Activated CD8-positive, alpha-beta memory T cell treated with anti-CD3 and anti-CD28 coated beads, Interleukin-2, amount 50 U/mL, for 48 hours (primary cell): Measurements from ENCODE around the gene CDNF.
"Not testable (repeated sequence)": the region's sequence is repeated elsewhere in the genome, so short reads cannot be mapped to it uniquely, and the experiment has no call there.

Experiments
- DNase-seq: peaks from one replicate; pipeline ENCODE4 v3.0.0-alpha.2; 2020

Gene CDNF

GRCh38 chr10:14837757-14838581, at the start of gene CDNF, which contains the start of the genes HSPA14 and MSANTD7:
TSS of gene CDNF (minus strand) at chr10:14838037. CDS start at chr10:14837946, 91 bp downstream.
TSS of gene HSPA14 (plus strand) at chr10:14838306. CDS start at chr10:14838403, 97 bp downstream.
TSS of gene MSANTD7 (plus strand) at chr10:14838306. CDS start at chr10:14842285, 3,979 bp downstream.
- DNase-seq = peak; percentile 100

GRCh38 chr10:14884082-14884481, 46.2 kb upstream of the CDNF start:
- DNase-seq = no peak

GRCh38 chr10:14880229-14880628, 42.4 kb upstream of the CDNF start:
- DNase-seq = no peak

- DNase-seq = no peak
These were observed 42.0 kb upstream of the CDNF start for GRCh38 chr10:14879928-14880193.

GRCh38 chr10:14879124-14879927, 41.5 kb upstream of the CDNF start:
- DNase-seq = peak; percentile 77

GRCh38 chr10:14878266-14879123, 40.7 kb upstream of the CDNF start, which contains the start of gene SUV39H2:
TSS of gene SUV39H2 (plus strand) at chr10:14878866. CDS start at chr10:14878889, 23 bp downstream.
- DNase-seq = peak; percentile 97

GRCh38 chr10:14876764-14877163, 38.9 kb upstream of the CDNF start:
- no peak for DNase-seq

- no peak for DNase-seq
These were observed 38.1 kb upstream of the CDNF start for GRCh38 chr10:14875941-14876340.

- DNase-seq = no peak
These were observed 35.4 kb upstream of the CDNF start for GRCh38 chr10:14873090-14873760.

- not testable (repeated sequence) for DNase-seq
These were observed 27.0 kb upstream of the CDNF start for GRCh38 chr10:14864871-14865270.

- DNase-seq = not testable (repeated sequence)
These were observed 26.6 kb upstream of the CDNF start for GRCh38 chr10:14864466-14864865.

- no peak for DNase-seq
These were observed 23.0 kb upstream of the CDNF start for GRCh38 chr10:14860791-14861190.

- no peak for DNase-seq
These were observed 21.9 kb upstream of the CDNF start for GRCh38 chr10:14859775-14860174.

GRCh38 chr10:14859043-14859442, 21.2 kb upstream of the CDNF start:
- DNase-seq = no peak

GRCh38 chr10:14858338-14858960, 20.6 kb upstream of the CDNF start:
- no peak for DNase-seq

- DNase-seq = no peak
These were observed 17.6 kb upstream of the CDNF start for GRCh38 chr10:14855453-14855852.

- no peak for DNase-seq
These were observed 14.4 kb upstream of the CDNF start for GRCh38 chr10:14852236-14852635.

GRCh38 chr10:14844948-14845347, 7.1 kb upstream of the CDNF start:
- no peak for DNase-seq

- DNase-seq = no peak
These were observed 5.6 kb upstream of the CDNF start for GRCh38 chr10:14843327-14843988.

GRCh38 chr10:14840178-14840577, 2.3 kb upstream of the CDNF start:
- no peak for DNase-seq

GRCh38 chr10:14839305-14839695, 1.5 kb upstream of the CDNF start:
- DNase-seq = no peak
